Gastrocnemius medialis (tissue), 4 donors: ENCODE data around the gene GRIN2A.

Experiments
- CTCF ChIP-seq, 5 experiments: fragments of 450-650 bp in 3 of 5; fragments of 200-600 bp in 2 of 5; sonication (generic) in 2 of 5; IDR thresholded peaks in 4 of 5; conservative IDR thresholded peaks in 1 of 5; 1 replicate in 4 of 5; 2 replicates in 1 of 5; pipeline ENCODE4 v1.5.1; 2016 to 2019; ENCODE audit warnings: antibody characterized with exemption in 5 of 5, mild to moderate bottlenecking in 3 of 5, moderate library complexity in 3 of 5
- POLR2A ChIP-seq, 2 donors: fragments of 450-650 bp; IDR thresholded peaks; one replicate each; pipeline ENCODE4 v1.6.1; 2017; ENCODE audit warnings: antibody characterized with exemption in 2 of 2, mild to moderate bottlenecking in 2 of 2, moderate library complexity in 2 of 2

- TF ChIP-seq CTCF (IDR thresholded peaks at IDR 0.05 in 4 of 5, conservative IDR thresholded peaks at IDR 0.05 in 1 of 5) (no peak), POLR2A (IDR thresholded peaks at IDR 0.05) (no peak)
These were observed 1.5 kb downstream of the GRIN2A start for GRCh38 chr16:10180771-10181163.
